H1 (cell line): ENCODE results near the gene NOP16. TPM values are rescaled to one million over a fixed set of nuclear protein-coding genes. Genes with fewer than 3 reads are reported as not detected.

ENCODE experiments used
- CTCF ChIA-PET: fragments of 300-600 bp; sonication (Branson Sonifier 250); formaldehyde crosslinking; loops from one replicate; lab custom pipeline; 2021; ENCODE audit not compliant: partially characterized antibody; lab: Charles Lee
- POLR2A ChIA-PET: fragments of 300-600 bp; sonication (Branson Sonifier 250); formaldehyde crosslinking; loops from one replicate; lab custom pipeline; 2021; ENCODE audit warnings: inconsistent platforms; ENCODE audit not compliant: partially characterized antibody; lab: Charles Lee
- DNase-seq, 2 experiments: peaks; one replicate each; pipeline versions ENCODE4 v3.0.0 to v3.0.0-alpha.2; 2010 to 2022; ENCODE audit warnings: low spot score in 2 of 2, low read depth in 1 of 2, mixed read lengths in 1 of 2
- FAIRE-seq: peaks from 2 replicates; lab custom pipeline; 2011; peaks lifted over from hg19 to GRCh38; lab: Jason Lieb, UNC
- H2AFZ ChIP-seq: 2 replicates; pipeline ENCODE4 v1.8.1; 2012; ENCODE audit warnings: low read length, inconsistent platforms
- H2AK5ac ChIP-seq: 2 replicates; pipeline ENCODE4 v1.6.1; 2013; ENCODE audit warnings: low read depth, low read length
- H2BK120ac ChIP-seq: replicated peaks from 2 replicates; pipeline ENCODE3; 2013; ENCODE audit warnings: low read depth, low read length, inconsistent platforms
- H2BK12ac ChIP-seq: 2 replicates; pipeline ENCODE4 v1.6.1; 2013; ENCODE audit warnings: low read depth, low read length
- H2BK15ac ChIP-seq: 2 replicates; pipeline ENCODE4 v1.6.1; 2013; ENCODE audit warnings: low read length
- H2BK20ac ChIP-seq: 2 replicates; pipeline ENCODE4 v1.6.1; 2013; ENCODE audit warnings: low read length
- H2BK5ac ChIP-seq: 2 replicates; pipeline ENCODE4 v1.6.1; 2013; ENCODE audit warnings: low read depth, low read length
- H3K14ac ChIP-seq: 2 replicates; pipeline ENCODE4 v1.6.1; 2013; ENCODE audit warnings: inconsistent platforms; ENCODE audit not compliant: insufficient read length
- H3K18ac ChIP-seq: 2 replicates; pipeline ENCODE4 v1.6.1; 2013; ENCODE audit warnings: low read length; ENCODE audit errors: extremely low read depth
- H3K23ac ChIP-seq: 2 replicates; pipeline ENCODE4 v1.6.1; 2013; ENCODE audit warnings: inconsistent platforms; ENCODE audit not compliant: insufficient read length
- H3K23me2 ChIP-seq: 2 replicates; pipeline ENCODE4 v1.6.1; 2013; ENCODE audit warnings: low read depth, low read length
- H3K27ac ChIP-seq: 2 replicates; pipeline ENCODE4 v1.6.1; 2011; ENCODE audit warnings: low read depth, low read length, inconsistent platforms
- H3K27me3 ChIP-seq, 4 experiments: replicated peaks in 1 of 4; 1 replicate in 1 of 4; 2 replicates in 3 of 4; pipeline versions ENCODE4 v1.6.1 to v1.8.1; 2011 to 2013; ENCODE audit warnings: low read length in 3 of 4, mild to moderate bottlenecking in 3 of 4, inconsistent platforms in 2 of 4, mixed read lengths in 2 of 4, moderate library complexity in 1 of 4; ENCODE audit not compliant: control insufficient read depth in 3 of 4, insufficient read depth in 3 of 4; ENCODE audit errors: extremely low read depth in 1 of 4
- H3K36me3 ChIP-seq, 4 experiments: 2 replicates each; pipeline versions ENCODE4 v1.6.1 to v1.8.1; 2011 to 2013; ENCODE audit warnings: mild to moderate bottlenecking in 4 of 4, low read length in 3 of 4, moderate library complexity in 2 of 4, control low read depth in 1 of 4, inconsistent platforms in 1 of 4; ENCODE audit not compliant: insufficient read depth in 4 of 4, control insufficient read depth in 2 of 4
- H3K4ac ChIP-seq: replicated peaks from 2 replicates; pipeline ENCODE3; 2013; ENCODE audit warnings: low read length, low read depth, mixed read lengths, inconsistent platforms; ENCODE audit not compliant: insufficient read length
- H3K4me1 ChIP-seq, 4 experiments: replicated peaks in 1 of 4; 1 replicate in 1 of 4; 2 replicates in 3 of 4; pipeline versions ENCODE4 v1.6.1 to v1.8.1; 2011 to 2013; ENCODE audit warnings: low read length in 3 of 4, inconsistent platforms in 2 of 4, mixed read lengths in 1 of 4; ENCODE audit not compliant: insufficient read depth in 4 of 4, control insufficient read depth in 3 of 4
- H3K4me2 ChIP-seq, 2 experiments: 2 replicates each; pipeline versions ENCODE4 v1.6.1 to v1.8.1; 2011 to 2013; ENCODE audit warnings: low read depth in 2 of 2, low read length in 2 of 2, control low read depth in 1 of 2, inconsistent platforms in 1 of 2, mild to moderate bottlenecking in 1 of 2; ENCODE audit not compliant: insufficient read depth in 1 of 2
- H3K4me3 ChIP-seq, 4 experiments: fragments of 200-600, 300-600 bp in 1 of 4; sonication (generic), shearing (Covaris generic), sonication (Bioruptor Twin) in 1 of 4; 2 replicates each; pipeline versions ENCODE4 v1.5.1 to v1.8.1; 2011 to 2016; ENCODE audit warnings: low read length in 4 of 4, low read depth in 3 of 4, control low read depth in 2 of 4, inconsistent platforms in 2 of 4, mild to moderate bottlenecking in 2 of 4, mixed read lengths in 1 of 4, moderate library complexity in 1 of 4; ENCODE audit not compliant: insufficient read depth in 2 of 4; ENCODE audit errors: extremely low read depth in 1 of 4
- H3K56ac ChIP-seq: replicated peaks from 2 replicates; pipeline ENCODE3; 2013; ENCODE audit warnings: low read depth, mild to moderate bottlenecking, mixed read lengths, low read length, inconsistent platforms; ENCODE audit not compliant: insufficient read length
- H3K79me1 ChIP-seq: 2 replicates; pipeline ENCODE4 v1.6.1; 2013; ENCODE audit warnings: low read depth, low read length, control low read depth
- H3K79me2 ChIP-seq, 2 experiments: 2 replicates each; pipeline versions ENCODE4 v1.6.1 to v1.8.1; 2012 to 2013; ENCODE audit warnings: low read length in 2 of 2, mild to moderate bottlenecking in 2 of 2, inconsistent platforms in 1 of 2; ENCODE audit not compliant: insufficient read depth in 2 of 2, control insufficient read depth in 1 of 2
- H3K9ac ChIP-seq, 4 experiments: replicated peaks in 1 of 4; 1 replicate in 1 of 4; 2 replicates in 3 of 4; pipeline versions ENCODE4 v1.6.1 to v1.8.1; 2011 to 2013; ENCODE audit warnings: low read depth in 3 of 4, low read length in 3 of 4, control low read depth in 2 of 4, mild to moderate bottlenecking in 2 of 4, moderate library complexity in 2 of 4, inconsistent platforms in 1 of 4; ENCODE audit errors: extremely low read depth in 1 of 4
- H3K9me3 ChIP-seq, 2 experiments: 2 replicates each; pipeline versions ENCODE4 v1.6.1 to v1.8.1; 2012 to 2013; ENCODE audit warnings: mild to moderate bottlenecking in 2 of 2, moderate library complexity in 2 of 2, control low read depth in 1 of 2, inconsistent platforms in 1 of 2, low read depth in 1 of 2, low read length in 1 of 2, mixed read lengths in 1 of 2; ENCODE audit not compliant: insufficient read depth in 2 of 2
- H4K20me1 ChIP-seq, 2 experiments: replicated peaks in 1 of 2; 2 replicates each; pipeline versions ENCODE3 to v1.8.1; 2011 to 2013; ENCODE audit warnings: inconsistent platforms in 2 of 2, low read length in 2 of 2, mild to moderate bottlenecking in 1 of 2; ENCODE audit not compliant: insufficient read depth in 2 of 2, control insufficient read depth in 1 of 2
- H4K5ac ChIP-seq: 2 replicates; pipeline ENCODE4 v1.6.1; 2013; ENCODE audit warnings: low read length, low read depth, mixed read lengths, inconsistent platforms; ENCODE audit not compliant: insufficient read length
- H4K8ac ChIP-seq: 2 replicates; pipeline ENCODE4 v1.8.0; 2013; ENCODE audit warnings: mild to moderate bottlenecking, moderate library complexity, low read length, inconsistent platforms; ENCODE audit not compliant: insufficient read depth; ENCODE audit errors: extremely low read depth
- H4K91ac ChIP-seq: replicated peaks from 2 replicates; pipeline ENCODE3; 2013; ENCODE audit warnings: low read length, mixed read lengths, inconsistent platforms; ENCODE audit not compliant: insufficient read length
- EZH2 ChIP-seq: fragments of 200-600 bp; sonication (generic); IDR thresholded peaks from 2 replicates; pipeline ENCODE4 v1.7.1; 2012; ENCODE audit warnings: low read depth, mild to moderate bottlenecking, moderate library complexity, low read length, inconsistent platforms; ENCODE audit not compliant: severe bottlenecking
- KDM4A ChIP-seq: IDR thresholded peaks from one replicate; pipeline ENCODE4 v1.7.1; 2012; ENCODE audit warnings: low read depth, mild to moderate bottlenecking, moderate library complexity, low read length, inconsistent platforms; ENCODE audit not compliant: severe bottlenecking
- RAD21 ChIP-seq, 2 experiments: IDR thresholded peaks in 1 of 2; conservative IDR thresholded peaks in 1 of 2; 2 replicates each; pipeline ENCODE4 v1.6.1; 2011; ENCODE audit warnings: low read depth in 2 of 2, low read length in 2 of 2, improper control_type of control experiment in 1 of 2, inconsistent platforms in 1 of 2, mild to moderate bottlenecking in 1 of 2, moderate library complexity in 1 of 2
- WGBS, 2 experiments: shearing (Covaris generic) in 1 of 2; methylation state at CpG; one replicate each; pipeline versions ENCODE4 v1.1.6 to v1.1.7; 2013 to 2015; ENCODE audit warnings: low lambda C conversion rate in 2 of 2, mixed read lengths in 2 of 2, inconsistent platforms in 1 of 2, low coverage in 1 of 2, missing lambda C conversion rate in 1 of 2; ENCODE audit not compliant: insufficient replicate concordance in 2 of 2, insufficient coverage in 1 of 2, insufficient read length in 1 of 2; ENCODE audit errors: extremely low coverage in 1 of 2, missing lambda C conversion rate in 1 of 2; 5-methylcytosine and 5-hydroxymethylcytosine counted together
- polyA plus RNA-seq, 7 experiments: library from polyadenylated mRNA; depleted of rRNA in 3 of 7; stranded (reverse) in 5 of 7; unstranded in 2 of 7; fragments of >200 nt in 5 of 7; fragments of 200-250 nt in 2 of 7; gene quantifications; 1 replicate in 5 of 7; 2 replicates in 1 of 7; 4 replicates in 1 of 7; pipeline versions ENCODE4 v1.2.1 to v1.2.3, GENCODE V29; 2011 to 2013; ENCODE audit warnings: missing spikeins in 2 of 7, mixed read lengths in 2 of 7
- total RNA-seq: library from RNA; stranded (reverse); fragmentation: NEBNext Ultra II Directional; extraction: Animal tissue kit (Norgen Biotek cat#: 25700); gene quantifications from 2 replicates; pipeline ENCODE4 v1.2.1, GENCODE V29; 2021
- TF ChIP-seq, protein P1 (sequence below), 3 experiments: IDR thresholded peaks; 1 replicate in 2 of 3; 2 replicates in 1 of 3; pipeline versions ENCODE4 v1.5.1 to v1.6.1; 2011; ENCODE audit warnings: low read length in 3 of 3, mild to moderate bottlenecking in 3 of 3, inconsistent platforms in 2 of 3, low read depth in 1 of 3, moderate library complexity in 1 of 3; ENCODE audit not compliant: insufficient read depth in 1 of 3; ENCODE audit errors: control extremely low read depth in 1 of 3

NOP16 gene
- total and polyA plus RNA-seq, 2 of the 8 experiments (the other 6 are each of a cell fraction or from before 2014, with no cell fraction given): 46.9 to 65.2 TPM

DNA sequence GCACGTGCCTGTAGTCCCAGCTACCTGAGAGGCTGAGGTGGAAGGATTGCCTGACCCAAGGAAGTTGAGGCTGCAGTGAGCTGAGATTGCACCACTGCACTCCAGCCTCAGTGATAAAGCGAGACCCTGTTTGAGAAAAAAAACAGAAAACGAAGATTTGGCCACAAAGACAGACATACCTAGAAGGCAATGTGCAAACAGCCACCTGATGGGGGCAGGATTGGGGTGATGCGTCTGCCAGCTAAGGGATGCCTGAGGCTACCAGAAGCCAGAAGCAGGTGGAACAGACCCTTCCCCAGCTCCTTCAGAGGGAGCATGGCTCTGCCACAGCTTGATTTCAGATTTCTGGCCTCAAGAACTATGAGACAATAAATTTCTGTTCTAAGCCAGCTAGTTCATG, 3.1 kb upstream of the NOP16 start:
- TF ChIP-seq EZH2 (no peak), RAD21 (IDR thresholded peaks at IDR 0.05 in 1 of 2, conservative IDR thresholded peaks at IDR 0.05 in 1 of 2; ENCODE audit: low read depth in 2 of 2, low read length in 2 of 2) (peak; percentile 16 to 30; a peak in 1 of 4 replicates), KDM4A (no peak)
- TF ChIP-seq, protein P1, sequence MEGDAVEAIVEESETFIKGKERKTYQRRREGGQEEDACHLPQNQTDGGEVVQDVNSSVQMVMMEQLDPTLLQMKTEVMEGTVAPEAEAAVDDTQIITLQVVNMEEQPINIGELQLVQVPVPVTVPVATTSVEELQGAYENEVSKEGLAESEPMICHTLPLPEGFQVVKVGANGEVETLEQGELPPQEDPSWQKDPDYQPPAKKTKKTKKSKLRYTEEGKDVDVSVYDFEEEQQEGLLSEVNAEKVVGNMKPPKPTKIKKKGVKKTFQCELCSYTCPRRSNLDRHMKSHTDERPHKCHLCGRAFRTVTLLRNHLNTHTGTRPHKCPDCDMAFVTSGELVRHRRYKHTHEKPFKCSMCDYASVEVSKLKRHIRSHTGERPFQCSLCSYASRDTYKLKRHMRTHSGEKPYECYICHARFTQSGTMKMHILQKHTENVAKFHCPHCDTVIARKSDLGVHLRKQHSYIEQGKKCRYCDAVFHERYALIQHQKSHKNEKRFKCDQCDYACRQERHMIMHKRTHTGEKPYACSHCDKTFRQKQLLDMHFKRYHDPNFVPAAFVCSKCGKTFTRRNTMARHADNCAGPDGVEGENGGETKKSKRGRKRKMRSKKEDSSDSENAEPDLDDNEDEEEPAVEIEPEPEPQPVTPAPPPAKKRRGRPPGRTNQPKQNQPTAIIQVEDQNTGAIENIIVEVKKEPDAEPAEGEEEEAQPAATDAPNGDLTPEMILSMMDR (IDR thresholded peaks at IDR 0.05; ENCODE audit: control extremely low read depth in 1 of 3, insufficient read depth in 1 of 3, low read depth in 1 of 3, low read length in 3 of 3): peak; percentile 5 to 40 (median 36); a peak in 3 of 4 replicates
- H2BK12ac ChIP-seq: no peak overlapping the region

More for the DNA sequence above, 3.1 kb upstream of the NOP16 start:
- Histone ChIP-seq H2BK20ac (no peak overlapping the region), H2BK5ac (no peak overlapping the region), H3K56ac (no peak overlapping the region), H3K23ac (no peak overlapping the region), H3K4me1 (peaks cover 0 to 5% (median 1%) of the 10 kb centered on the region in 4 experiments; a peak in 2 of 7 replicates), H3K79me2 (peaks cover 0 to 18% of the 10 kb centered on the region in 2 experiments), H3K18ac (no peak overlapping the region), H3K79me1 (peaks cover 7% of the 10 kb centered on the region; the same call in 1 of the 2 replicates), H3K23me2 (peaks cover 9% of the 10 kb centered on the region; the same call in 1 of the 2 replicates), H4K5ac (no peak overlapping the region), H3K14ac (no peak overlapping the region), H4K91ac (no peak overlapping the region), H3K36me3 (peaks cover 0 to 2% (median 0%) of the 10 kb centered on the region in 4 experiments; a peak in 2 of 8 replicates), H3K4ac (no peak overlapping the region), H3K4me3 (no peak overlapping the region), H3K4me2 (no peak overlapping the region), H3K9ac (no peak overlapping the region), H4K20me1 (peaks cover 0 to 1% of the 10 kb centered on the region in 2 experiments), H4K8ac (no peak overlapping the region), H2AFZ (no peak overlapping the region), H2BK120ac (no peak overlapping the region), H3K27ac (no peak overlapping the region), H3K9me3 (no peaks in the 10 kb centered on the region), H2AK5ac (no peak overlapping the region), H3K27me3 (no peaks in the 10 kb centered on the region), H2BK15ac (no peak overlapping the region)
- WGBS, 2 experiments: 84% methylated on average over 4 of the region's 4 CpGs; no CpG with 5 or more reads in 1 of the 2 experiments
- no peak for FAIRE-seq
- no peak for DNase-seq
- ChIA-PET CTCF (interaction anchor here (0.5 to 7.9 kb wide), 7 partner anchors 9 to 140 kb away, joined by 3 to 83 read pairs (median 3); partner anchors contain the start of gene FAF2), POLR2A (interaction anchor here (0.8 to 10.2 kb wide), 7 partner anchors 9 to 147 kb away, joined by 3 to 57 read pairs (median 3); partner anchors contain the start of genes FAF2 and KIAA1191)
